SJCRH30 (cell line): ENCODE data around the gene RGS17. TPM values are rescaled to one million over a fixed set of nuclear protein-coding genes. Genes with fewer than 3 reads are reported as not detected.
"Not testable (repeated sequence)": the region's sequence is repeated elsewhere in the genome, so short reads cannot be mapped to it uniquely, and the experiment has no call there.

Experiments
- DNase-seq, 2 experiments: peaks; one replicate each; pipeline ENCODE4 v3.0.0-alpha.2; 2015 to 2020
- H3K27ac ChIP-seq: fragments of 250-450 bp; sonication (Bioruptor Pico); 2 replicates; pipeline ENCODE4 v1.5.1; 2020; ENCODE audit warnings: mild to moderate bottlenecking, moderate library complexity
- H3K27me3 ChIP-seq: fragments of 250-450 bp; sonication (Bioruptor Pico); 2 replicates; pipeline ENCODE4 v1.5.1; 2020; ENCODE audit warnings: mild to moderate bottlenecking, moderate library complexity
- H3K36me3 ChIP-seq: fragments of 250-450 bp; sonication (Bioruptor Pico); 2 replicates; pipeline ENCODE4 v1.5.1; 2020; ENCODE audit warnings: mild to moderate bottlenecking, moderate library complexity
- H3K4me1 ChIP-seq: fragments of 250-450 bp; sonication (Bioruptor Pico); 2 replicates; pipeline ENCODE4 v1.5.1; 2020; ENCODE audit warnings: mild to moderate bottlenecking, moderate library complexity
- H3K4me3 ChIP-seq: fragments of 250-450 bp; sonication (Bioruptor Pico); 2 replicates; pipeline ENCODE4 v1.5.1; 2020; ENCODE audit warnings: mild to moderate bottlenecking, moderate library complexity
- H3K9me3 ChIP-seq: fragments of 250-450 bp; sonication (Bioruptor Pico); replicated peaks from 2 replicates; pipeline ENCODE4 v1.5.1; 2020; ENCODE audit warnings: mild to moderate bottlenecking, moderate library complexity
- total RNA-seq: library from RNA; depleted of rRNA; stranded (reverse); fragments of >200 nt; shearing (Covaris generic); gene quantifications from 2 replicates; pipeline ENCODE4 v1.2.3, GENCODE V29; 2014

Gene RGS17
- total RNA-seq, 1 experiment from 2014 or later = 15.5 TPM

DNA sequence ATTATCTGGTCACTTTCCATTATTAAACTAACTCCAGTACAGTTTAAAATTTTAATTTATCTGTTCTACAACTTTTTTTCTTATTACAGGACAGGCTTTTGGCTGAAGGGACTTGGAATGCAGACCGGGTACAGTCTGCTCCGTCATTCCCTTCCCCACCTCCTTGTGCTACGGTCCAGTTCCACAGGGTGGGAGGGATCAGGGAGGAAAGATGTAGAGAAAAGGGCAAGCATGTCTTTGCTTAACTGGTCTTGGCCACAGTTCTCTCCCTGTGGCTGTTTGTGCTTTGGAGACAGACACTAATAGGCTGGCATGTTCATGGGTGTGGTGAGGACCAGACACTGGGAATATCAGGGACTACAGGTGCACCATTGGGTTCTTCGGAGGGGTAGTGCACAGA lies 12.1 kb upstream of the RGS17 start:
- Histone ChIP-seq H3K27ac (no peak overlapping the region), H3K27me3 (no peaks in the 10 kb centered on the region), H3K4me3 (no peak overlapping the region), H3K36me3 (no peaks in the 10 kb centered on the region), H3K9me3 (no peaks in the 10 kb centered on the region), H3K4me1 (peaks cover 5% of the 10 kb centered on the region)
- DNase-seq = no peak

DNA sequence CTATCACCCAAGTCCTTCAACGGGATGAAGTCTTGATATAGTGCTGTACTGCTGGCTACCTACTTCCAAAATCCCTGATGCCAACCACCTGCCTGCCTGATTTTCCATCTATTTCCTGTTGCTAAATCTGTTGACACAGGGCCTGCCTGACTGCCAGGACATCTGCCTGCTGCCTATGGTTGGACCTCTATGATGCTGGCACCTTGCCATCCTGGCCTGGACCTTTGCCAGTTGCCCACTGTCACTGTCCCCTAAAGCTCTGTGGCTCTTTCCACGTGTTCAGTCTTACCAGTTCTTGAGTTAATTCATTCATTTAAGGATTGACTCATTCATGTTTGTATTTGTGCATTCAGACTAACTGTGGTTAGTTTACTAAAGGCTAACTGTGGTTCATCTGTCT lies 9.2 kb upstream of the RGS17 start:
- Histone ChIP-seq H3K9me3 (no peaks in the 10 kb centered on the region), H3K27me3 (no peaks in the 10 kb centered on the region), H3K4me1 (peaks cover 5% of the 10 kb centered on the region), H3K27ac (no peak overlapping the region), H3K36me3 (no peaks in the 10 kb centered on the region), H3K4me3 (no peak overlapping the region)
- DNase-seq = peak; percentile 29 to 65

DNA sequence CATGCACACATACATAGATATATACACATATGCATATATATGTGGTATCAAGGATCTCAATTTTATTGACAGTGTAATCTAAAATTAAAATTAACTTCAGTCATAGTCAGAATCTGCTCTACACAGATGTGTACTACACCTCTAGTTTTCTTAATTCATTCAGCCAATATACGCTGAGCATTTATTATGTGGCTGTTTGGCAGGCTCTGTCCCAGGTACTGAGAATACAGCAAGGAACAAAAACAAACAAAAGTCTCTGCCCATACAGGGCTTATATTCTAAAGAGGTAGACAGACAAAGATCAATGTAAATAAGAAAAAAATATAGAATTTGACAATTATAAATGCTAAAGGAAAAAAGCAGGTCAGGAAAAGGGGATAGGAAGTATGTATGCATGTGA lies 7.8 kb upstream of the RGS17 start:
- Histone ChIP-seq H3K36me3 (no peaks in the 10 kb centered on the region), H3K9me3 (no peaks in the 10 kb centered on the region), H3K27me3 (no peaks in the 10 kb centered on the region), H3K4me3 (no peak overlapping the region), H3K27ac (no peak overlapping the region), H3K4me1 (peaks cover 5% of the 10 kb centered on the region)
- DNase-seq = no peak

DNA sequence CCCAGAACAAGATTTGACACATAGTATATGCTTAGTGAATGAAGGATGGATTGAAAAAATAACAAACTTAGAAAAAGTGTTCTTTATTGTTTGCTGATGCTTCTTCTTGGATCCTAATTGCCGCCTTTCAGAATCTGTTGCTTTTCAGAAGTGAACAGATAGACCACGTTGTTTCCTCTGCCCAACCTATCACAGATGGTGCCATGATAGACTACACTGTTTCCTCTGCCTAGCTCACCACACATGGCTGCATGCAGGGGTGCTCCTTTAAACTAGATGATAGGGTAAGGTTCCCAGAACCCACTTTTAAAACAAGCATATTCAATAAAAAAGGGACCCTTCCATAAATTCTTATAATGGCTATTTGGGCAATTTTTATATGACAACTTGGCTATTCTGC lies 4.6 kb upstream of the RGS17 start:
- no peaks in the 10 kb centered on the region for H3K9me3 ChIP-seq
- H3K27ac ChIP-seq = no peak overlapping the region
- H3K27me3 ChIP-seq = no peaks in the 10 kb centered on the region
- no peaks in the 10 kb centered on the region for H3K36me3 ChIP-seq
- no peak overlapping the region for H3K4me3 ChIP-seq
- no peak for DNase-seq
- peaks cover 5% of the 10 kb centered on the region for H3K4me1 ChIP-seq

DNA sequence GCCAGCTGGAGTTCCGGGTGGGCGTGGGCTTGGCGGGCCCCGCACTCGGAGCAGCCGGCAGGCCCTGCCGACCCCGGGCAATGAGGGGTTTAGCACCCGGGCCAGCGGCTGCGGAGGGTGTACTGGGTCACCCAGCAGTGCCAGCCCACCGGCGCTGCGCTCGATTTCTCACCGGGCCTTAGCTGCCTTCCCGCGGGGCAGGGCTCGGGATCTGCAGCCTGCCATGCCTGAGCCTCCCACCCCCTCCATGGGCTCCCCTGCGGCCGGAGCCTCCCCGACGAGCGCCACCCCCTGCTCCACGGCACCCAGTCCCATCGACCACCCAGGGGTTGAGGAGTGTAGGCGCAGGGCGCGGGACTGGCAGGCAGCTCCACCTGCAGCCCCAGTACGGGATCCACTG lies 2.6 kb upstream of the RGS17 start:
- H3K4me3 ChIP-seq, H3K27ac ChIP-seq, H3K9me3 ChIP-seq, DNase-seq, H3K36me3 ChIP-seq, H3K27me3 ChIP-seq, H3K4me1 ChIP-seq: not testable (repeated sequence)

DNA sequence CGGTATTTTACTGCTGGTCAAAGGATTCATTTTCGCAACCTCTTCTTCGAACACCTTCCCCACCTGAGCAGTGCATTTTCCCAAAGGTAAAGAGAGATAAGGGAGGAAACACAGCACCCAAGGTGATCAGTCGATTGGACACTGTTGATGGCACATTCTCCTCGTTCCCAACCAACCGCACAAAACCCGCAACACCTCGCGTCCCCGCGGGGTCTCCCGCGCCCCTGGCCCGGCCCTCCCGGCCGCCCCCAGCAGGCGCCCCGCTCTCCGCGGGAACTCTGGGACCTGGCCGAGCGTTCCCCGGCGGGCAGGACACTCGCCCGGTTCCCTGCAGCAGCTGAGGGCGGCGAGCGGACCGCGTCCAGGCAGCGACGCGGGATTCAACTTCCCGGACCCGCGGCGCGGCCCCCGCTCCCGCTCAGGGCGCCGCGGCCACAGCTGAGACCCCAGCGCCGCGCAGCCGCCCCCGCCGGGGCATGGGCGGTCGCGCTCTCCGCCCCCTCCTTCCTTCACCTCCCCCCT lies 506 bp downstream of the RGS17 start:
- no peaks in the 10 kb centered on the region for H3K27me3 ChIP-seq
- peak overlapping the region; percentile 98 for H3K4me3 ChIP-seq
- H3K9me3 ChIP-seq = no peaks in the 10 kb centered on the region
- peak overlapping the region; percentile 57 for H3K27ac ChIP-seq
- H3K36me3 ChIP-seq = no peaks in the 10 kb centered on the region
- DNase-seq = no peak
- peaks cover 6% of the 10 kb centered on the region; the same call in 1 of the 2 replicates for H3K4me1 ChIP-seq

DNA sequence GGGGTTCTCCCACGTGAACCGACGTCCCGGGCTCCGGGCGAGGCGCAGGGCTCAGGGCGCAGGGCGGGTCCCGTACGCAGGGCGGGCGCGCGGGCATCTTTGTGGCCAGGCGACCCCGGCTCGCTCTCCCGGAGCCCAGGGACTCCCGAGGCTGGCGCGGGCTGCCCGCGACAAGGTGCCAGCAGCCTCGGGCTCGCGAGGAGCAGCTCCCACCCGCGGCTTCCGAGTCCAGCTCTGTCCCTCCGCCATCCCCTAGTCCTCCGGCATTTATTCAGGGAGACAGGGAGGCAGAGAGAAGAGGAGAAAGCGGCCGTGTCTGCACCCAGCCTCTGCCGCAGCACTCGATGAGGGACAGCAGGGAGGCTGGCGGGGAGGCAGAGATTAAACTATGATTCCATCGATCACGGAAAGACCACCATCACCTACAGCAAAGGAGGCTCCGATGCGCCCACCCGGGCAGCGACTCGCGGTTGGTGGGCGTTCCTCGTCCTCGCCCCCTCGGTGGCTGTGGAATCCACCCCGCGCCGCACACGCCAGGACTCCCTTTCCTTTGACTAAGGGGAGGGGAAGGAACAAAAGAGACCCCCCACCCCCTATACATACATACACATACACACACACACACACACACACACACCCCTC lies 1.1 kb downstream of the RGS17 start:
- no peaks in the 10 kb centered on the region for H3K27me3 ChIP-seq
- no peaks in the 10 kb centered on the region for H3K9me3 ChIP-seq
- H3K4me3 ChIP-seq = peak overlapping the region; percentile 98
- peak overlapping the region; percentile 57 for H3K27ac ChIP-seq
- peaks cover 6% of the 10 kb centered on the region; the same call in 1 of the 2 replicates for H3K4me1 ChIP-seq
- peak; percentile 46 to 61 for DNase-seq
- no peaks in the 10 kb centered on the region for H3K36me3 ChIP-seq

DNA sequence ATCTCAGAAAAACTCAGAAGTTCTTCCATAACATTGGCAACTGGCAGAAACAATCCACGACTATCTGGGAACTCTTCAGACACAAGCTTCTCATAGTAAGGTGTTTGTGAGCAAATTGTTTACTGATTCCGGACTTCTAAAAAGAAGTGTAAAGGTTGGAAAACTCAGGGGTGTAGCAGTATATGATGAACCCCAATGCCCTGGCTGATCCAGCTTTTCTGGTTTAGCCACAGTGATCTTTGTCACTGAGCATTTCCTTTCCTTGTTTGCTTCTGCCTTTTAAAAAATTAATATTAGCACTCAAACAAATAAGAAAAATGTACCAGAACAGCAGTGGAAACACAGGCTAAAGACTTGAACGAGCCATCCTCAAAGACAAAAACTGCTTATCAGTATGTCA lies 4.9 kb downstream of the RGS17 start:
- no peak overlapping the region for H3K27ac ChIP-seq
- H3K36me3 ChIP-seq = peaks cover 12% of the 10 kb centered on the region; the same call in 1 of the 2 replicates
- no peaks in the 10 kb centered on the region for H3K27me3 ChIP-seq
- H3K4me1 ChIP-seq = peaks cover 6% of the 10 kb centered on the region; the same call in 1 of the 2 replicates
- no peak overlapping the region for H3K4me3 ChIP-seq
- DNase-seq = no peak
- H3K9me3 ChIP-seq = no peaks in the 10 kb centered on the region

DNA sequence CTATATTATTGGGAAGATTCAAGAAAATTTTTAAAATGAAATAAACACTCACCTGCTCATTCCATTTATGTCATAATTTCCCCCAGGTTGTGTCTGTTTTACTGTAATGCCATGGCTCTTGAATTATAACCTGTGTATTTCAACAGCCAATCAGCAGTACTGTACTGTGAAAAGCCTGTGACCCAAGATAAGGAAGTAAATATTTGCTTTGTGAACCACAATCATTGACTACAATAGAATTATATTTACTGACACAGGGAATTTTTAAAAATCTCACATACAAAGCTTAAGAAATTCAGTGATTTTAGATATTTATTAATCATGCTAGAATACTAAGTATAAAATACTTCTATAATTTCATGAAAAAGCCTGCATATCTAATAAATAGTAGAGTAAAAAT lies 6.0 kb downstream of the RGS17 start:
- no peaks in the 10 kb centered on the region for H3K9me3 ChIP-seq
- no peak overlapping the region for H3K27ac ChIP-seq
- H3K36me3 ChIP-seq = peaks cover 12% of the 10 kb centered on the region; the same call in 1 of the 2 replicates
- H3K4me3 ChIP-seq = no peak overlapping the region
- no peaks in the 10 kb centered on the region for H3K27me3 ChIP-seq
- H3K4me1 ChIP-seq = peaks cover 6% of the 10 kb centered on the region; the same call in 1 of the 2 replicates
- DNase-seq = no peak

DNA sequence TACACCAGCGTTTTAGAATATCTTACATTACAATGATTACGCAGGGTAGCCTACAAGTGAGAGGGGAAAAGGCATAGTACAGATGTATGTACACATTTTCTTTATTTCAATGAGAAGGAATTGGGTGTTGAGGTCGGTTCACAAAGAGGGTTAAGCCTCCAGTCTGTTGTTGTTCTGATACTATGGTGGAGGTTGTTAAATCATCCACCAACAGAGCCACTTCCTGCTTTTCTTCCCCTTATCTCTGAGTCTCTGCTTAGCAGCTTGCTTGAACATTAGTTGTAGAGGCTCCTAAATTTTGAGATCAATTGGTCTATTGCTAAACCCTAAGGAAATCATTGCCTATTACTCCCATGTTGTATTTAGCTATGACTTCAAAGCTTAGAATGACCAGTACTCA lies 7.3 kb downstream of the RGS17 start:
- Histone ChIP-seq H3K27ac (no peak overlapping the region), H3K27me3 (no peaks in the 10 kb centered on the region), H3K9me3 (no peaks in the 10 kb centered on the region), H3K4me3 (no peak overlapping the region), H3K4me1 (peaks cover 2% of the 10 kb centered on the region; the same call in 1 of the 2 replicates), H3K36me3 (peaks cover 12% of the 10 kb centered on the region; the same call in 1 of the 2 replicates)
- DNase-seq = no peak

DNA sequence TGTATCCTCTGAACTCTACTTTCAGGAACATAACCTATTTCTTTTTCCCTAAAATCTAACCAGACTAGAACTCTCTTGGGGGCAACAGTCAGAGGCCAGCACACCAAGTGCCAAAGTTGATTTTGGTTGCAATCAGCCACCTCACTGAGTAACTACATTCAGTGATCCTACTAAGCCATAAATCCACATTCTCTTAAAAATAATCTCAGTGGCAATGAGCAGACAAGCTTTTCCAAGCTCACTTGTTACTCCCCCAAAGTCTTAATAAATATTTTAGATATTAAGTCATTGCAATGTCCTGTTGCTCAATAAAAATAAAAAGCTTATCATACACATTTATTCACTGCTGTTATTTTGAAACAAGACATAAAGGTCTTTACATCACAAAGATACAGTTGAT lies 9.8 kb downstream of the RGS17 start:
- H3K36me3 ChIP-seq = peaks cover 12% of the 10 kb centered on the region; the same call in 1 of the 2 replicates
- no peak for DNase-seq
- H3K4me1 ChIP-seq = no peaks in the 10 kb centered on the region
- H3K9me3 ChIP-seq = no peaks in the 10 kb centered on the region; the same call in 1 of the 2 replicates
- no peaks in the 10 kb centered on the region for H3K27me3 ChIP-seq
- H3K4me3 ChIP-seq = no peak overlapping the region
- no peak overlapping the region for H3K27ac ChIP-seq

DNA sequence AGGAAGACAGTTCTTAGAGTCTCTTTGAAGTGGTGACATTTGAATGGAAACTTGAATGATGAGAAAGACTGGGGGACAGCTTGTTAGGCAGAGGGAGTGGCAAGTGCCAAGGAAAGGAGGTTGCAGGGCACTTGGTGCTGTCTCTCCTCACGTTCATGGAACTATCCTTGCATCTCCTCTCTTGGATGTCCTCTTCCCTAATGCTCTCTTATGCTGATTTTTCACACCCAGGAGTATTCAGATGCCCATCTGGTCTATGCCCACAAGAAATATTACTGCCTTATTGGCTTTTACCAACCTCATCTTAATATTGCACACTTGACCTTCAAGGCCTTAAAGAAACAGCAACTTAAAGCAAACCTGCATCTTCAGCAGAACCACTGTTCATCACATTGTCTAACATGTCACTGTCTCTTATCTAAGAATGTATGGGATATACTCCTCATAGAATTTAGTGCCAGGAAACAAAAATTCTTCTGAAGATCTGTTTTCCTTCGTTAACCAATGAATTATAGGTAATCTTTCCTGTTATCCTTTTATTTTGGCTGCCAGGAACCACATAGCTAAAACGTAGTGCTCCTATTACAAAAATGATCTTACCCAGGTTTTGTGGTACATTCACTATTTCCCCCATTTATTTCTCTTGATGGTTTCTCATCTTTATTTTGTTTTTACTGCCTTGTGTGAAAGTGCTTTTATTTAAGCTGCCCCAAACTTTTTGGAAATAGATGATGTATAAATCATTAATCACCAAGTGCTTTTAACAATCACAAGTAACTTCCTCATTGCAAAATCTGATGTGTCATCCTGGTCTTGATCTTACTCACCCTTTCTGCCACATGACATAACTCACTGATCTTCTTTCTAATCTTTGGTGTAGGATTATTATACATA lies 12.8 kb downstream of the RGS17 start:
- Histone ChIP-seq H3K36me3 (peaks cover 9% of the 10 kb centered on the region; the same call in 1 of the 2 replicates), H3K27me3 (no peaks in the 10 kb centered on the region), H3K27ac (no peak overlapping the region), H3K4me1 (no peaks in the 10 kb centered on the region), H3K9me3 (peaks cover 9% of the 10 kb centered on the region), H3K4me3 (no peak overlapping the region)
- DNase-seq = no peak

DNA sequence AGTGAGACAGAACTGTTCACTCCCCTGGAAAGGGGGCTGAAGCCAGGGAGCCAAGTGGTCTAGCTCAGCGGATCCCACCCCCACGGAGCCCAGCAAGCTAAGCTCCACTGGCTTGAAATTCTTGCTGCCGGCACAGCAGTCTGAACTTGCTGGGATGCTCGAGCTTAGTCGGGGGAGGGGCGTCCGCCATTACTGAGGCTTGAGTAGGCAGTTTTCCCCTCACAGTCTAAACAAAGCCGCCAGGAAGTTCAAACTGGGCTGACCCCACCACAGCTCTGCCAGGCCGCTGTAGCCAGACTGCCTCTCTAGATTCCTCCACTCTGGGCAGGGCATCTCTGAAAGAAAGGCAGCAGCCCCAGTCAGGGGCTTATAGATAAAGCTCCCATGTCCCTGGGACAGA lies 20.0 kb downstream of the RGS17 start:
- H3K27ac ChIP-seq, H3K27me3 ChIP-seq, H3K4me1 ChIP-seq, H3K4me3 ChIP-seq, DNase-seq, H3K36me3 ChIP-seq: not testable (repeated sequence)
- H3K9me3 ChIP-seq = peaks cover 14% of the 10 kb centered on the region

DNA sequence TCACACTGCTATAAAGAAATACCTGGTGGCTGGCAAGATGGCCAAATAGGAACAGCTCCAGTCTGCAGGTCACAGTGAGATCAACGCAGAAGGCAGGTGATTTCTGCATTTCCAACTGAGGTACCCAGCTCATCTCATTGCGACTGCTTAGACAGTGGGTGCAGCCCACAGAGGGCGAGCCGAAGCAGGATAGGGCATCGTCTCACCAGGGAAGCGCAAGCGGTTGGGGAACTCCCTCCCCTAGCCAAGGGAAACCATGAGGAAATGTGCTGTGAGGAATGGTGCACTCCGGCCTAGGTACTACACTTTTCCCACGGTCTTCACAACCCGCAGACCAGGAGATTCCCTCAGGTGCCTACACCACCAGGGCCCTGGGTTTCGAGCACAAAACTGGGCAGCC lies 20.5 kb downstream of the RGS17 start:
- not testable (repeated sequence) for H3K4me3 ChIP-seq, H3K36me3 ChIP-seq, H3K4me1 ChIP-seq, H3K27ac ChIP-seq, DNase-seq, H3K27me3 ChIP-seq
- H3K9me3 ChIP-seq = peaks cover 14% of the 10 kb centered on the region

DNA sequence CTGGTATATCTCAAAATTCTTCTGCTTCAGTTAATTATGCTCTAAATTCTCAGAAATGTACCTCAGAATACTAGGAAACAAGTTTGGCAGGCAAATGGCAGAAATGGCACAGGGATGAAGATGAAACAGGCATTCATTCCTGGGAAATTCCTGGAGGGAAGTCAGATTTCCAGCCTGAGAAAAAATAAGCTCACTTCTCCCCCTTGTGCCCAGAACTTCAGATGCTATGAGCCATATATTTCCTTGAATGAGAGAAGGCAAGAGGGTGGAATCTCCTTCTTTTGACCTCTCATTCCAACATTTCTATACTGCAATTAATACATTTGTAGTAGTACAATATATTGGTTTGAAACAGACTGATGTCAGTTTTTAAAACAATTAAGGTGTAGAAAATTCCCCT lies 22.8 kb downstream of the RGS17 start:
- Histone ChIP-seq H3K27me3 (no peaks in the 10 kb centered on the region), H3K9me3 (peaks cover 6% of the 10 kb centered on the region; the same call in 1 of the 2 replicates)
- peak in 1 of 2 experiments; percentile 39 for DNase-seq

More for the DNA sequence above, 22.8 kb downstream of the RGS17 start:
- Histone ChIP-seq H3K36me3 (no peaks in the 10 kb centered on the region; the same call in 1 of the 2 replicates), H3K27ac (no peak overlapping the region), H3K4me1 (no peaks in the 10 kb centered on the region), H3K4me3 (no peak overlapping the region)
